HCT116 (cell line): ENCODE data around the gene PIN1. TPM values are rescaled to one million over a fixed set of nuclear protein-coding genes. Genes with fewer than 3 reads are reported as not detected.

Source experiments
- ATF3 ChIP-seq: IDR thresholded peaks from 2 replicates; pipeline ENCODE4 v1.6.1; 2012
- CBX3 ChIP-seq: IDR thresholded peaks from 2 replicates; pipeline ENCODE4 v1.6.1; 2012; ENCODE audit warnings: low read depth
- CEBPB ChIP-seq: IDR thresholded peaks from 2 replicates; pipeline ENCODE4 v1.6.1; 2012; ENCODE audit warnings: low read depth
- CTCF ChIP-seq, 3 experiments: fragments of 200-600 bp in 1 of 3; sonication (generic) in 1 of 3; IDR thresholded peaks in 2 of 3; conservative IDR thresholded peaks in 1 of 3; 2 replicates each; pipeline ENCODE4 v1.5.1; 2012 to 2017; ENCODE audit warnings: low read depth in 2 of 3, low read length in 2 of 3, antibody characterized with exemption in 1 of 3, borderline replicate concordance in 1 of 3, control low read depth in 1 of 3, mild to moderate bottlenecking in 1 of 3, mixed read lengths in 1 of 3, mixed run types in 1 of 3, moderate library complexity in 1 of 3; ENCODE audit not compliant: insufficient read depth in 1 of 3
- ELF1 ChIP-seq: IDR thresholded peaks from 2 replicates; pipeline ENCODE4 v1.6.1; 2012; ENCODE audit warnings: low read depth, borderline replicate concordance
- EZH2 ChIP-seq: fragments of 200-600 bp; sonication (generic); IDR thresholded peaks from 2 replicates; pipeline ENCODE4 v1.6.1; 2017; ENCODE audit warnings: antibody characterized with exemption, mixed run types
- FOSL1 ChIP-seq: IDR thresholded peaks from 2 replicates; pipeline ENCODE4 v1.6.1; 2012; ENCODE audit warnings: low read depth
- JUND ChIP-seq: IDR thresholded peaks from 2 replicates; pipeline ENCODE4 v1.6.1; 2012
- POLR2AphosphoS5 ChIP-seq: IDR thresholded peaks from 2 replicates; pipeline ENCODE4 v1.6.1; 2011; ENCODE audit warnings: mild to moderate bottlenecking, low read depth, low read length, moderate library complexity
- RAD21 ChIP-seq: IDR thresholded peaks from 2 replicates; pipeline ENCODE4 v1.6.1; 2012; ENCODE audit warnings: low read depth, mild to moderate bottlenecking
- REST ChIP-seq: IDR thresholded peaks from 2 replicates; pipeline ENCODE4 v1.6.1; 2012; ENCODE audit warnings: low read depth
- SP1 ChIP-seq: IDR thresholded peaks from 2 replicates; pipeline ENCODE4 v1.6.1; 2012; ENCODE audit warnings: low read depth
- TCF7L2 ChIP-seq: IDR thresholded peaks from 2 replicates; pipeline ENCODE4 v1.7.0; 2011; ENCODE audit warnings: borderline replicate concordance, inconsistent platforms; ENCODE audit not compliant: insufficient read depth, insufficient read length; ENCODE audit errors: extremely low read depth
- ZFX ChIP-seq: fragments of 450-650 bp; IDR thresholded peaks from 2 replicates; pipeline ENCODE4 v1.6.1; 2017
- ZNF274 ChIP-seq: fragments of 200-500 bp; sonication (Bioruptor generic); IDR thresholded peaks from 2 replicates; pipeline ENCODE4 v1.6.1; 2014; ENCODE audit warnings: mild to moderate bottlenecking, low read depth, low read length, inconsistent platforms
- total RNA-seq: library from RNA; stranded (reverse); gene quantifications from one replicate; pipeline ENCODE4 v1.2.1, GENCODE V29; 2021; ENCODE audit not compliant: unreplicated experiment

The PIN1 gene
- total RNA-seq, 1 experiment from 2014 or later = 78.9 TPM

GRCh38 chr19:9818734-9819595, 16.2 kb upstream of the PIN1 start, which contains the start of gene FBXL12 (continued):
- TF ChIP-seq REST (no peak), ZFX (no peak), TCF7L2 (no peak), EZH2 (no peak), FOSL1 (no peak), ATF3 (no peak), JUND (no peak), CTCF (IDR thresholded peaks at IDR 0.05 in 2 of 3, conservative IDR thresholded peaks at IDR 0.05 in 1 of 3; ENCODE audit: borderline replicate concordance in 1 of 3, insufficient read depth in 1 of 3, low read depth in 2 of 3, low read length in 2 of 3) (no peak), POLR2AphosphoS5 (peak; percentile 86), SP1 (peak; percentile 74), CBX3 (no peak), CEBPB (no peak), RAD21 (no peak), ZNF274 (no peak), ELF1 (peak; percentile 41)
- TF ChIP-seq, all 23 proteins: peak for 5
